Ishikawa (cell line): ENCODE data around the gene RABAC1.

ENCODE experiments used
- CEBPB ChIP-seq: IDR thresholded peaks from 2 replicates; pipeline ENCODE4 v1.6.1; 2012
- CREB1 ChIP-seq: IDR thresholded peaks from 2 replicates; pipeline ENCODE4 v1.6.1; 2012; ENCODE audit warnings: low read depth
- EGR1 ChIP-seq: IDR thresholded peaks from 2 replicates; pipeline ENCODE4 v1.6.1; 2012
- EP300 ChIP-seq: IDR thresholded peaks from 2 replicates; pipeline ENCODE4 v1.6.1; 2012; ENCODE audit warnings: borderline replicate concordance
- FOXM1 ChIP-seq: IDR thresholded peaks from 2 replicates; pipeline ENCODE4 v1.6.1; 2012; ENCODE audit warnings: low read depth, borderline replicate concordance
- NFIC ChIP-seq: IDR thresholded peaks from 2 replicates; pipeline ENCODE4 v1.6.1; 2012
- RAD21 ChIP-seq: IDR thresholded peaks from 2 replicates; pipeline ENCODE4 v1.6.1; 2012; ENCODE audit warnings: low read depth
- TAF1 ChIP-seq: IDR thresholded peaks from 2 replicates; pipeline ENCODE4 v1.6.1; 2012; ENCODE audit warnings: low read depth, mild to moderate bottlenecking
- TCF12 ChIP-seq: IDR thresholded peaks from 2 replicates; pipeline ENCODE4 v1.6.1; 2012; ENCODE audit warnings: low read depth
- TEAD4 ChIP-seq: IDR thresholded peaks from 2 replicates; pipeline ENCODE4 v1.6.1; 2012
- YY1 ChIP-seq: IDR thresholded peaks from 2 replicates; pipeline ENCODE4 v1.6.1; 2012; ENCODE audit warnings: low read depth
- ZBTB7A ChIP-seq: IDR thresholded peaks from 2 replicates; pipeline ENCODE4 v1.6.1; 2012; ENCODE audit warnings: low read depth
- TF ChIP-seq, protein P1 (sequence below): IDR thresholded peaks from 2 replicates; pipeline ENCODE4 v1.6.1; 2012
- TF ChIP-seq, protein P2 (sequence below): IDR thresholded peaks from 2 replicates; pipeline ENCODE4 v1.6.1; 2012
- TF ChIP-seq, protein P3 (sequence below): IDR thresholded peaks from 2 replicates; pipeline ENCODE4 v1.6.1; 2012; ENCODE audit warnings: low read depth, mild to moderate bottlenecking

The RABAC1 gene

DNA sequence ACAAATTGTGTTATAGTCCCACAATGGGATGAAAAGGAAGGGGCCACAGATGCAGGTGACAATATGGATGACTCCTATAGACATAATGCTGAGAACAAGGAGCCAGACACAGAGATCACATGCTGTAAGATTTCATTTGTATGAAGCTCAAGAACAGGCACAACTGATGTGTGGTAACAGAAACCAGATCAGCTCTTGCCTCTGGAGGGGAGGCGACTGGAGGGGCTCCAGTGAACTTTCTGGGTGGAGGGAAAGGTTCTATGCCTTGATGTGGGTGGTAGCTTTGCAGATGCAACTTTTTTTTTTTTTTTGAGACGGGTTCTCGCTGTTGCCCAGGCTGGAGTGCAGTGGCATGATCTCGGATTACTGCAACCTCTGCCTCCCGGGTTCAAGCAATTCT lies 6.0 kb upstream of the RABAC1 start:
- TF ChIP-seq TEAD4 (no peak), CEBPB (no peak), YY1 (no peak), NFIC (no peak), RAD21 (no peak), ZBTB7A (no peak), TAF1 (no peak), FOXM1 (no peak), EP300 (no peak), TCF12 (no peak), EGR1 (no peak), CREB1 (no peak)
- TF ChIP-seq, protein P1, sequence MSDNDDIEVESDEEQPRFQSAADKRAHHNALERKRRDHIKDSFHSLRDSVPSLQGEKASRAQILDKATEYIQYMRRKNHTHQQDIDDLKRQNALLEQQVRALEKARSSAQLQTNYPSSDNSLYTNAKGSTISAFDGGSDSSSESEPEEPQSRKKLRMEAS = no peak
- TF ChIP-seq, protein P2, sequence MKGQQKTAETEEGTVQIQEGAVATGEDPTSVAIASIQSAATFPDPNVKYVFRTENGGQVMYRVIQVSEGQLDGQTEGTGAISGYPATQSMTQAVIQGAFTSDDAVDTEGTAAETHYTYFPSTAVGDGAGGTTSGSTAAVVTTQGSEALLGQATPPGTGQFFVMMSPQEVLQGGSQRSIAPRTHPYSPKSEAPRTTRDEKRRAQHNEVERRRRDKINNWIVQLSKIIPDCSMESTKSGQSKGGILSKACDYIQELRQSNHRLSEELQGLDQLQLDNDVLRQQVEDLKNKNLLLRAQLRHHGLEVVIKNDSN = no peak
- TF ChIP-seq, protein P3, sequence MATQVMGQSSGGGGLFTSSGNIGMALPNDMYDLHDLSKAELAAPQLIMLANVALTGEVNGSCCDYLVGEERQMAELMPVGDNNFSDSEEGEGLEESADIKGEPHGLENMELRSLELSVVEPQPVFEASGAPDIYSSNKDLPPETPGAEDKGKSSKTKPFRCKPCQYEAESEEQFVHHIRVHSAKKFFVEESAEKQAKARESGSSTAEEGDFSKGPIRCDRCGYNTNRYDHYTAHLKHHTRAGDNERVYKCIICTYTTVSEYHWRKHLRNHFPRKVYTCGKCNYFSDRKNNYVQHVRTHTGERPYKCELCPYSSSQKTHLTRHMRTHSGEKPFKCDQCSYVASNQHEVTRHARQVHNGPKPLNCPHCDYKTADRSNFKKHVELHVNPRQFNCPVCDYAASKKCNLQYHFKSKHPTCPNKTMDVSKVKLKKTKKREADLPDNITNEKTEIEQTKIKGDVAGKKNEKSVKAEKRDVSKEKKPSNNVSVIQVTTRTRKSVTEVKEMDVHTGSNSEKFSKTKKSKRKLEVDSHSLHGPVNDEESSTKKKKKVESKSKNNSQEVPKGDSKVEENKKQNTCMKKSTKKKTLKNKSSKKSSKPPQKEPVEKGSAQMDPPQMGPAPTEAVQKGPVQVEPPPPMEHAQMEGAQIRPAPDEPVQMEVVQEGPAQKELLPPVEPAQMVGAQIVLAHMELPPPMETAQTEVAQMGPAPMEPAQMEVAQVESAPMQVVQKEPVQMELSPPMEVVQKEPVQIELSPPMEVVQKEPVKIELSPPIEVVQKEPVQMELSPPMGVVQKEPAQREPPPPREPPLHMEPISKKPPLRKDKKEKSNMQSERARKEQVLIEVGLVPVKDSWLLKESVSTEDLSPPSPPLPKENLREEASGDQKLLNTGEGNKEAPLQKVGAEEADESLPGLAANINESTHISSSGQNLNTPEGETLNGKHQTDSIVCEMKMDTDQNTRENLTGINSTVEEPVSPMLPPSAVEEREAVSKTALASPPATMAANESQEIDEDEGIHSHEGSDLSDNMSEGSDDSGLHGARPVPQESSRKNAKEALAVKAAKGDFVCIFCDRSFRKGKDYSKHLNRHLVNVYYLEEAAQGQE = no peak

DNA sequence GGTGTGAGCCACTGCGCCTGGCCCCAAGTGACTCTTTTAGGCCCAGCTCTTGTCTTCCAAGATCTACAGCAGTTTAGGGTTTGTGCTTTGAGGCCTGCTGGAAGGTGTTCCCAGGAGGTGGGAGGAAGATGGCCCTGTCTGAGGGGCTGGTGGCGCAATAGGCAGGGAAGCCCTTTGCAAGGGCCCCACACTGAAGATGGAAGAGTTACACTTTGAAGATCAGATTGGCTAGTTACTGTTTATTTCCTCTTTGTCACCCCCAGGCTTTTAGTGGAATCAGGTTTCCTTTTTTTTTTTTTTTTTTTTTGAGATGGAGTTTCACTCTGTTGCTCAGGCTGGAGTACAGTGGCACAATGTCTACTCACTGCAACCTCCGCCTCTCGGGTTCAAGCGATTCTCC lies 1.9 kb upstream of the RABAC1 start:
- no peak for TF ChIP-seq ZBTB7A
- TF ChIP-seq TAF1 = no peak
- no peak for TF ChIP-seq EGR1
- TF ChIP-seq CEBPB = no peak
- no peak for TF ChIP-seq YY1
- TF ChIP-seq, protein P1 = no peak
- TF ChIP-seq CREB1 = no peak
- no peak for TF ChIP-seq EP300
- TF ChIP-seq RAD21 = no peak

DNA sequence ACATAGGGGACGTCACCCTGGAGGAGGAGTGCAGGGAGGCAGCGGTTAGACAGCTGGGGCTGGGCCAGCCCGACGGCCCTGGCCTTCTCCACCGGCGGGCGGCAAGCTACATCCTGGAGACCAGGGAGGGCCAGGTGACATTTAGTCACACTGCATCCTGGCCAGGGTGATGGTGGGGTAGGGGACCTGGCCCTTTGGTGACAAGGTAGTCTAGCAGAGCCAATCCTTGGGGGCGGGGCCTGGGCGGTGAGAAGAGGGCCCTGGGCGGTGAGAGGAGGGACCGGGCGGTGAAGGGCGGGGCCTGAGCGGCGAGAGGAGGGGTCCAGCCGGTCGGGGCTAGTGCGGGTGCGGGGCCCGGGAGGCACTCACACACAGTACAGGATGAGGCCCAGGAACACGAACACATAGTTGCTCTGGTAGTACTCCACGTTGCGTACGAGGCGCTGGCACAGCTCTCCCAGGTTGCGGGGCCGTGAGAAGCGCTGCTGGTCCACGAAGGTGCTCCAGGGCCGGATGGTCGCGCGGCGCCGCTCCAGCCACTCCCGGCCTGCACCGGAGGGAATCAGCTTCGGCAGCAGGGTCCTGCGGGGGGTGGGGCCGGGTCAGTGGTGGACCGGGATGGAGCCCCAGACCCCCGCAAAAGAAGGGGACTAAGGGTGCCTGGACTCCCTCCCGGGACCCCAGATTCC lies 610 bp downstream of the RABAC1 start:
- TF ChIP-seq EP300 (no peak), EGR1 (no peak), TEAD4 (no peak), FOXM1 (no peak), NFIC (no peak), TAF1 (no peak), TCF12 (no peak), CEBPB (no peak), YY1 (no peak), ZBTB7A (no peak), RAD21 (no peak), CREB1 (no peak)
- TF ChIP-seq, protein P3 = no peak
- TF ChIP-seq, protein P2 = no peak
- TF ChIP-seq, protein P1 = no peak; the same call in 1 of the 2 replicates

DNA sequence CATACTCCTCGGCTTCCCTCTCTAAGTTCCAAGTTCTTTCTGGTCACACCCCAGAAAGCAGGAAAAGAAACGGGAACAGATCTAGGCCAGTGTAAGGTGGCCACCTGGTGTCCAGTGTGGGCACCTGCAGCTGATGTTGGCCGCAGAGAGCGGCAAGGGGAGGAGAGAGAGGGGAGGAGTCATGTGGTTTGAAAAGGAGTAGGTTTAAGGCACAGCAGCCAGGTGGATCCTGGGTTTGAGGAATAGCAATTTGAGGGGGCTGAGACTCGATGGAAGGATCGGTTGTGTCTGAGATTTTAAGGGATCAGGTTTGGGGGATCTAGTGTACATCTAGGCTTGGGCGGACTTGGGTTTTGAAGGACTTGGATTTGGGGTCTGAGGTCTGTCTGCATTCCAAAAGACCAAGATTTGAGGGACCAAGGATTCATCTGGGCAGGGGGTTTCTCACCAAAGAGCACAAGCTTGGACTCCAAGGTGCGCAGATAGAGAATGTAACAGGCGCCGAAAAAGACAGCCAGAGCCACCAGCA lies 1.2 kb downstream of the RABAC1 start:
- TF ChIP-seq, protein P1 = peak; percentile 61; the same call in 1 of the 2 replicates
- TF ChIP-seq, protein P2 = peak; percentile 60
- TF ChIP-seq RAD21 (peak; percentile 83), FOXM1 (no peak)
